ENCODE measurements around the gene GNAI3.

The GNAI3 gene

DNA sequence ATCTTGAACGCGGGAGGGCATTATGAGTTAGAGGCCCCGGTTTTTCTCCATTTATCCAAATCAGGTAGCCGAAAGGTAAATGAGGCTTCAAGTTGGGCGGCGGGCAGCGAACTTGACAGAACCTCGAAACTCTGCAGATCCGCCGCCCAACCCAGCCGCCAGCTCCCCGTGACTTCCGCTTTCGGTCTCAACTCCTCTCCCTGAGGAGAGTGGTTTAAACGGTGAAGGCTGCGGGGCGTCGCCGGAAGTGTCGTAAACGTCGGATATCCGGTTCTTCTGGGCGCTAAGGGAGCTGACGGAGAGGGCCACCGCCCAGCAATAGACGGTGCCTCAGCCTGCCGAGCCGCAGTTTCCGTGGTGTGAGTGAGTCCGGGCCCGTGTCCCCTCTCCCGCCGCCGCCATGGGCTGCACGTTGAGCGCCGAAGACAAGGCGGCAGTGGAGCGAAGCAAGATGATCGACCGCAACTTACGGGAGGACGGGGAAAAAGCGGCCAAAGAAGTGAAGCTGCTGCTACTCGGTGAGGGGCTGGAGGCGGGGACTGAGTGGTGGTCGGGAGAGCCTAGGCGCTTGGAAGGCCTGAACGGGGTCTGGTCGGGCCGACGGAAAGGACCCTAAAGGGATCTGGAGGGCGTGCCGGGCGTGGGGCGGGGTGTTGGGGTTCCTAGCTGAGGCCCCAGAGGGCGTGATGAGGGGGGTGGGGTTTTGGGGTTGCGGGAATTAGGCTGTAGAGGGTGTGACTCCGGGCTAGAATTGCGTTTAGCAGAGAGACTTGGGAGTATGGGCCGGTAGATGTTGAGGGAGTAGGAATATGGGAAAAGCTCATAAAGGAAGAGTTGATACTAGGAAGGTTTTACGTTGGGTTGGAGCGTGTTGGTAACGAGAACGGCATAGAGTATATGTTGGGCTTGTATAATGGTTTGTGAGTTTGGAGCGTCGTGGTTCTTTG lies at the start of gene GNAI3:
TSS of gene GNAI3 (plus strand) at position 295 of the 947 bp plus-strand sequence. CDS start at position 401, 106 bp downstream.
- peak; percentile 86 for DNase-seq

DNA sequence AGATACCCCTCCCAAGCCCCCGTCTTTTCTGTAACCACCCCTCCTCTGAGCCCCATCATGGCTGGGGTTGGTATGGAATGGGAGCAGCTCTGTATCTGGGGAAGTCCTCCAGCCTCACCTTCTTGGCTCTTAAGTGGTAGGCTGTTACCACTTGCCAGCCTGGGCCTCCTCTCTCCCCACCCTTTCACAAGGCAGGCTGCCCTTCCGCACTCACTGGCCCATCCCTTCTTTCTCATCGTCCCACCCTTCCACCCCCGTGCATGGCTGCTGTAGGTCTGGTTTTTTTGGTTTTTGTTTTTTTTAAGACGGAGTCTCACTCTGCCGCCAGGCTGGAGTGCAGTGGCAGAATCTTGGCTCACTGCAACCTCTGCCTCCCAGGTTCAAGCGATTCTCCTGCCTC lies 49.3 kb upstream of the GNAI3 start:
- no peak for DNase-seq

DNA sequence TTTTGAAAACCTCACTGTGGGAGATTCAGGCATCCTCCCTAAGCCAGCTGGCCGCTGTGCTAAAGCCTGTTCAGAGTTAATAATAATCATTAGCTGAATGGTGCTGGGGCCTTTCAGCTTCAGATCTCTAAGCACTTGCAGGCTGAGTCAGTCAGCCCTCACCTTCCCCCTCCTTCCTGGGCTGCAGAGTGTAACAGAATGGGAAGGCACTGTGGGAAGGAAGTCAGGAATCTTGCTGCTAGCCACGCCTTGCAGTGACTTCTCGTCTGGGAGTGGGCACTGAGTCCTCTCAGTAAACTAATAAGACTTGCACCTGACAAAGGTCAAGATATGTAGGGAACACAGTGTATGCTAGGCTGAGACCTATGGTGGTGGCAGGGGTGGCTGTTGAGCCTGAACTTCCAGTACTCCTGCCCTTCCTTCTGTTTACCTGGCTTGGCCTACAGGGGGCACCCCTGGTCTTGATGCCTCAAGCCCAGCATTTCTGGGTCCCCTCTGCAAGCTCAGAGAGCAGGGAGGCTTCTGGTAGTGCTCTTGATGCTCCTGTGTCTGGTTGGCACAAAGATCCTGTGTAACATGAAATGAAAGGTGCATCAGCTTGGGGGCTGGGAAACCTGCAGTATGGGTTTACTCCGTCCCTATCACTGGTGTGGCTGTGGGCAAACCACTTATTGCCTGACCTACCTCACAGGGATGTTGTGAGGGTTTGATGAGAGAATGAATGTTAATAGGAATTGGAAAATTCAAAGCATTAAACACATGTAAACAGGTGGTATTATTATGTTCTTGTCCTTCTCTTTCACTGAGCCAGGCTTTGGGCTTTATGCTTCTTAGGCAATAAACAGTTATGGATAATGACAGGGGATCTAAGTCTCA lies 48.5 kb upstream of the GNAI3 start:
- DNase-seq, result no peak

DNA sequence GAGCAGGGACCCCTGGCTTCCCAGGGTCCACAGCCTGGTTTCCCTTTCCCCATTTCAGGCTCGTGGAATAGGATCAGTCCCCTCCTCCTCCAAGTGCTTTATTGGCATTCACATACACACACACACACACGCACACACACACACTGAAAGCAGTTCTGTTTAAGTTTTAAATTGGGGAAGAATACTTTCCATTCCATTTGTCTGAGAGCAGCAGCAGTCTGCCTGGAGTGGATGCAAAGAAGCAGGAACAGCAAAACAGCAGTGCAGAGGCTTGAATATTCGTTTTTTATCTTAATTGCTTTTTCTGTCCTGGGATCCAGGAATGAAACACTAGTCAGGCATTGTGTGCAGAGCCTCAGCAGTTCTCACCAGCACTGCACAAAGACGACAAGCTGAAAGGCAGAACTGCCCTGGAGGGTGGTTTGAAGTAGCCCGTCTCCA lies 47.5 kb upstream of the GNAI3 start:
- DNase-seq, result no peak

- DNase-seq, result no peak
These were observed 46.6 kb upstream of the GNAI3 start for GRCh38 chr1:109501644-109502363.

- no peak for DNase-seq
These were observed 46.0 kb upstream of the GNAI3 start for GRCh38 chr1:109502364-109502851.

DNA sequence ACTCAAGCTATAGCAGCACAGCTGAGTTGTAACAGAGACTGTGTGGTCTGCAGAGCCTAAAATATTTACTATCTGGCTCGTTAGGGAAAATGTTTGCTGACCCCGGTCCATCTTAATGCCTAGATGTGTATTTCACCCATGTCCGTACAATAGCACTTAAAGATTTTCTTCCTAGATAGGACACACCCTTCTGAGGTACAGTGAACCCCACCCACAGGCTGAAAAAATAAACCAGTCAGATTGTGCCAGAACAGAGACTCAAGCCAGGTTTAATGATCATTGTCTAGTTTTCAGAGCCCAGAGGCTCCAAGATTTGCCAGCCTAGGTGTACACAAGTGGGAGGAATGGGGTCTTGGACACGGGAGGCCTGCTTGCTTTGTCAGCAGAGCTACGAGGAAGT lies 44.5 kb upstream of the GNAI3 start:
- no peak for DNase-seq

DNA sequence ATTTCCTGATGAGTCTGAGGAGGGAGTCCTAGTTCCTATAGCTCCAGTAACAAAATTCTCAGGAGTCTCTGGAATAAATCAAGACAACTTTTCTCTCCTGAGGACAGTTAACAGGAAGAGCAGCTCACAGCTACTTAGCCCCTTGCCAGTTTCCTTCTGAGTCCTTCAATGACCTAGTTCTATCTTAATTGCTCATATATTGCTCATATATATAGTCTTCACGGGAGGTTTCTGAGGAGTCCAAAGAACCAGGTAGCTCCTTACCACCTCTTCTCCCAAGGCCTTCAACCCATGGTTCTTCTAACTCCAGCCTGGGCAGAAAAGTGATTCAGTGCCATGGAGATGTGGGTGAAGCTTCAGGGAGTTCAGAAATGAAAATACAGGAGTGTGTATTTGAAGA lies 43.4 kb upstream of the GNAI3 start:
- no peak for DNase-seq

DNA sequence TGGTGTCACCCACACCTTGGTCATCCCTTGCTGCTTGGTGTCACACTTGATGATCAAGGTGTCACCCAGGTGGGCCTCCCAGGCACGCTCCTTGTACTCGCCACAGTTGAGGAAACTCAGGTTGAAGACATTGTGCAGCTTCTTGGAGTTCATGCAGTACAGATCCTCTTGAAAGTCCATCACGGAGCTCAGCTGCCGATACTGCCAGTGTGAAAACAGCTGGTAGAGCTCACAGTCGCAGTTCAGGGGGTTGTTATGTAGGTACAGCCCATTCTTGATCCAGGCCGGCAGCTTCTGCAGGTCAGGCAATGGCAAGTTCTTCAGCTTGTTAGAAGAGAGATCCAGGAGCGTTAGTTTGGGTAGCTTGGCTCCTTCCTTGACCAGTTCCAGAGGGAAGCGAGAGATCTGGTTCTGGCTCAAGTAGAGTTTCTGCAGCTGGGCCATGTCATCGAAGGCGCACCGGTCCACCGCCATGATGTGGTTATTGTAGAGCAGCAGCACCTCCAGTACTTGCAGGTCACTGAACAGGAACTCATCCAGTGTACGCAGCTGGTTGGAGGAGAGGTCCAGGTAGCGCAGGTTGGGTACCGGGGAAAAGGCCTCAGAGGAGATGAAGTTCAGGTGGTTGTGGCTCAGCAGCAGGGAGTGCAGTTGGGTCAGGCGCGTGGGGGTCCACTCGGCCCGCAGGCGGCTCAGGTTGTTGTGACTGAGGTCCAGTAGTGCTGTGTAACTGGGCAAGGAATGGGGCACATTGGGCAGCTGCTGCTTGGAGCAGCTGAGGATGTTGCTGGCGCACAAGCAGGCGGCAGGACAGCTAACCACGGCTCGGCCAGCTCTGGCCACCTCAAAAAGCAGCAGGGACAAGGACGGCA lies 40.2 kb upstream of the GNAI3 start:
- DNase-seq, result no peak

DNA sequence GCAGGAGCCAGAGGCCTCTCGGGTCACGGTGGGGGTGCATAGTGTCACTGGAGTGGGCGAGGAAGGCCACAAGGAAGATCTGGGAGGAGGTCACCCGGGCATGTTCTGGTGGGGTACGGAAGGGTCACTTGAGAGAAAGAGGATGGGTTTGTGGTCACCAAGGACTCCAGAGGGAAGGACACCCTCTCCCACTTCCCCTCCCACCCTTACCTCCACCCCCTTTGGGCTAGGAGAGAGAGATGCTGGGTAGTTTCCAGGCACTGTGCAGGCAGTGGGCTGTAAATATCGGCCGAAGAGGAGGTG lies 39.6 kb upstream of the GNAI3 start:
- DNase-seq, result no peak

GRCh38 chr1:109509176-109510134 lies 39.0 kb upstream of the GNAI3 start, which contains the start of gene AMIGO1:
TSS of gene AMIGO1 (minus strand) at chr1:109509727. CDS start at chr1:109508912, 815 bp downstream.
- no peak for DNase-seq

GRCh38 chr1:109513110-109513710 lies 35.2 kb upstream of the GNAI3 start:
- no peak for DNase-seq

GRCh38 chr1:109514846-109515245 lies 33.6 kb upstream of the GNAI3 start:
- DNase-seq, result no peak

- DNase-seq, result no peak
These were observed 31.5 kb upstream of the GNAI3 start for GRCh38 chr1:109516872-109517271.

DNA sequence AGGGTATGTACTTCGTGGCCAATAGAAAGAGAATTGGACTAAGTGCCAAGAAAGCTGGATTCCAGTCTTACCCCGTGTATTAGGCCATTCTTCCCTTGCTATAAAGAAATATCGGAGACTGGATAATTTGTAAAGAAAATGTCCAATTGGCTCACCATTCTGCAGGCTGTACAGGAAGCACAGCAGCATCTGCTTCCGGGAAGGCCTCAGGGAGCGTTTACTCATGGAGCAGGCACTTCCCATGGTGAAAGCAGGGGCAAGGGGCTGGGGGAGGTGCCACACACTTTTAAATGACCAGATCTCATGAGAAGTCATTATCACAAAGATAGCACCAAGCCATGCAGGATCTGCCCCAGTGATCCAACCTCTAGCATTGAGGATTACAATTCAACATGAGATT lies 31.1 kb upstream of the GNAI3 start:
- DNase-seq, result no peak

DNA sequence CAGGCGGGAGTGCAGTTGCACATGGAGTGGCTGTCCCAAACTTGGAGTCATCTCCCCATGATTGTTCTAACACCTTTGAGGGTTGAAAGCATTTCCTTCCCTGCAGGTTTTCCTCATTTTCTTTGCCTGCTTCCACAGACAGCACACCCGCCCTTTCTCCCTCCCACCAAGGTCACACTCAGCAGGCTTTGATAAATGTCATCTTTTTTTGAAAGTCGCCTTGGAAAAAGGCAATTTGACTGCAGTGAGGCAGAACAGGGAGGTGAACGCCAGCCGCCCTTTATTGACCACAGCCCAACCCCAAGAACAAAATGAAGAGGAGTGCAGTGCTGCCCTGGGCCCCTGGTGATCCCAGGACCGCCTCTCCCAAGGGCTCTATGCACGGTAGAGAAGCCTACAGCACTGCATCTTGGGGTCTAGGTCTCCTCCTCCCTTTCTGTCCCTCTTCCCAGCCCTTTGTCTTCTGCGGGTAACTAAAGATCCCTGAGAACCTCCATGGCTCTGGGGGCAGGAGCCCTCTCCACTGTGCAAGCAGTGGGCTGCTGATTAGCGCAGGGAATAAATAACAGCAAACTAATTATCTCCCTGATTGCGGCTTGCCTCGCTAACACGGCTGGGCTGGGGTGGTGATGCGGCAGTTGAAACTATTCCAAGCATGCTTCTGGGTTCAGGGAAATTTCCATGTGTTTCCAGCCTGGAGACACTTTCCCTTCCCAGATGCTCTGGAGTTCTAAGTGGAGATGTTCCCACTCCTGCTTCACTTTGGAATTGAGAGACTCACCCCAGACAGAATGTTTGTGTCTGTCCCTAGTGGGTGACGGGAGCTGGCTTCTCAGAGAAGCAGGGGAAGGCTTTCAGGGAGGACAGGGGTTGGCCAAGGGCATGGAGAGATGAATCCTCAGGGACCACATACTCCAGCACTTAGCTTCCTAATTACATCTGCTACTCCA lies 27.1 kb upstream of the GNAI3 start:
- DNase-seq, result no peak

DNA sequence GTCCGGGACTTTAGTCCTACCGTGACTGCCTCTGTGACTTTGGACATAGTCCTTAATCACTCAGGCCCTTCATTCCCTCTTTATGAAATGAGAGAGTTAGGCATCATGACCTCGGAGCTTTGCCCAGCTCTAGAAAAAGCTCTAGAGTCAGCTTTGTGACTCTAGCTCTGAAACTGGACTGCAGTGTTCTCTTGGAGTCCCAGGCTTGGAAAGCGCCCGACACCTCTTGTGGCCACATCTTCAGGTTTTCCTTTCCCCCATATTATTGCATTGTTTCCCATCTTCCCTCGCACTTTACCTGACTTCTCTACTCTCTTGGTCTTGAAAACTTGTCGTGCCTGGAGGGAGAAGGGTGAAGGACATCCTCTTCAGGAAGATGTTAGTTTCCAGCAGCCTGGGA lies 26.4 kb upstream of the GNAI3 start:
- DNase-seq, result no peak

GRCh38 chr1:109523706-109524105 lies 24.7 kb upstream of the GNAI3 start:
- no peak for DNase-seq
